HG03520 (cell line): Measurements from ENCODE around the gene HSF5.

Experiments used
- ATAC-seq: cut with Tn5 transposase; IDR thresholded peaks from one replicate; pipeline ENCODE4 v1.9.1; 2021; ENCODE audit warnings: mild to moderate bottlenecking, moderate library complexity; ENCODE audit not compliant: unreplicated experiment

HSF5 gene

GRCh38 chr17:58388302-58389190 is 99.7 kb downstream of the HSF5 start:
- no peak for ATAC-seq

GRCh38 chr17:58387834-58388233 is 100.4 kb downstream of the HSF5 start:
- no peak for ATAC-seq

- ATAC-seq, result no peak
Measured at GRCh38 chr17:58386708-58387107, 101.5 kb downstream of the HSF5 start.

GRCh38 chr17:58385359-58385899 is 102.8 kb downstream of the HSF5 start:
- ATAC-seq, result no peak

- ATAC-seq, result no peak
Measured at GRCh38 chr17:58384897-58385296, 103.3 kb downstream of the HSF5 start.

GRCh38 chr17:58383892-58384462 is 104.2 kb downstream of the HSF5 start:
- ATAC-seq, result no peak

GRCh38 chr17:58382872-58383242 is 105.4 kb downstream of the HSF5 start:
- no peak for ATAC-seq

GRCh38 chr17:58382108-58382871 is 105.9 kb downstream of the HSF5 start:
- ATAC-seq, result no peak

GRCh38 chr17:58381124-58382035 is 106.8 kb downstream of the HSF5 start:
- ATAC-seq, result no peak

GRCh38 chr17:58380207-58381123 is 107.7 kb downstream of the HSF5 start:
- ATAC-seq, result no peak

GRCh38 chr17:58379511-58379824 is 108.7 kb downstream of the HSF5 start:
- no peak for ATAC-seq

- ATAC-seq, result no peak
Measured at GRCh38 chr17:58378733-58379510, 109.3 kb downstream of the HSF5 start.

- no peak for ATAC-seq
Measured at GRCh38 chr17:58377661-58378060, 110.5 kb downstream of the HSF5 start.

GRCh38 chr17:58377093-58377601 is 111.1 kb downstream of the HSF5 start:
- no peak for ATAC-seq

GRCh38 chr17:58376472-58377000 is 111.7 kb downstream of the HSF5 start:
- ATAC-seq, result no peak

- ATAC-seq, result no peak
Measured at GRCh38 chr17:58375811-58376210, 112.4 kb downstream of the HSF5 start.

GRCh38 chr17:58375256-58375655 is 113.0 kb downstream of the HSF5 start:
- ATAC-seq, result no peak

GRCh38 chr17:58373923-58374322 is 114.3 kb downstream of the HSF5 start:
- ATAC-seq, result no peak
